GM23338 (cell line): ENCODE measurements around the gene KIR2DL4. TPM values are rescaled to one million over a fixed set of nuclear protein-coding genes. Genes with fewer than 3 reads are reported as not detected.

ENCODE experiments used
- ATAC-seq: fragments of 200-7000 bp; cut with Tn5 transposase; 3 replicates; pipeline ENCODE4 v1.9.1; 2020
- DNase-seq: peaks from one replicate; pipeline ENCODE4 v3.0.0-alpha.2; 2015; ENCODE audit warnings: low spot score
- H2AFZ ChIP-seq: fragments of 200-600 bp; sonication (generic); 2 replicates; pipeline ENCODE4 v1.8.0; 2016; ENCODE audit warnings: antibody characterized with exemption, mild to moderate bottlenecking, moderate library complexity
- H3F3A ChIP-seq: fragments of 200-600 bp; sonication (generic); replicated peaks from 2 replicates; pipeline ENCODE4 v1.8.0; 2017; ENCODE audit warnings: antibody characterized with exemption, mixed run types, low read depth
- H3K27ac ChIP-seq: fragments of 200-600 bp; sonication (generic); 2 replicates; pipeline ENCODE4 v1.6.1; 2016; ENCODE audit warnings: low read depth
- H3K27me3 ChIP-seq: fragments of 200-600 bp; sonication (generic); 2 replicates; pipeline ENCODE4 v1.8.0; 2016; ENCODE audit warnings: mild to moderate bottlenecking, mixed run types, moderate library complexity; ENCODE audit not compliant: insufficient read depth
- H3K36me3 ChIP-seq: fragments of 200-600 bp; sonication (generic); 2 replicates; pipeline ENCODE4 v1.8.0; 2016; ENCODE audit warnings: mild to moderate bottlenecking; ENCODE audit not compliant: insufficient read depth
- H3K4me1 ChIP-seq: fragments of 200-600 bp; sonication (generic); 2 replicates; pipeline ENCODE4 v1.8.0; 2016; ENCODE audit warnings: mild to moderate bottlenecking, moderate library complexity; ENCODE audit not compliant: insufficient read depth
- H3K4me2 ChIP-seq: fragments of 200-600 bp; sonication (generic); 2 replicates; pipeline ENCODE4 v1.7.1; 2017; ENCODE audit warnings: mixed run types
- H3K4me3 ChIP-seq: fragments of 200-600 bp; sonication (generic); 2 replicates; pipeline ENCODE4 v1.6.1; 2016; ENCODE audit warnings: mixed run types
- H3K79me2 ChIP-seq: fragments of 200-600 bp; sonication (generic); replicated peaks from 2 replicates; pipeline ENCODE4 v1.8.0; 2017; ENCODE audit warnings: mild to moderate bottlenecking; ENCODE audit not compliant: insufficient read depth
- H3K9me2 ChIP-seq: fragments of 200-600 bp; sonication (generic); 2 replicates; pipeline ENCODE4 v1.8.0; 2017; ENCODE audit not compliant: insufficient read depth
- H4K20me1 ChIP-seq: fragments of 200-600 bp; sonication (generic); replicated peaks from 2 replicates; pipeline ENCODE4 v1.8.0; 2017; ENCODE audit warnings: mild to moderate bottlenecking; ENCODE audit not compliant: insufficient read depth
- H3K27ac Mint-ChIP-seq: 2 replicates; pipeline ENCODE4 v1.8.0; 2020; ENCODE audit warnings: inconsistent platforms, mild to moderate bottlenecking, moderate library complexity, mixed read lengths
- H3K27me3 Mint-ChIP-seq: 3 replicates; pipeline ENCODE4 v1.8.0; 2022; ENCODE audit warnings: low read depth, mild to moderate bottlenecking, moderate library complexity, mixed read lengths, inconsistent platforms; ENCODE audit not compliant: insufficient read depth, poor library complexity
- H3K36me3 Mint-ChIP-seq: 3 replicates; pipeline ENCODE4 v1.8.0; 2021; ENCODE audit warnings: low read depth, mild to moderate bottlenecking, inconsistent platforms, moderate library complexity, mixed read lengths
- H3K4me1 Mint-ChIP-seq: 3 replicates; pipeline ENCODE4 v1.8.0; 2020; ENCODE audit warnings: mild to moderate bottlenecking, inconsistent platforms, mixed read lengths
- H3K4me3 Mint-ChIP-seq: 3 replicates; pipeline ENCODE4 v1.8.0; 2021; ENCODE audit warnings: moderate library complexity, mild to moderate bottlenecking, inconsistent platforms, mixed read lengths
- H3K9me3 Mint-ChIP-seq: 3 replicates; pipeline ENCODE4 v1.8.0; 2020; ENCODE audit warnings: moderate library complexity, mild to moderate bottlenecking, inconsistent platforms, mixed read lengths
- CREB1 ChIP-seq: fragments of 250-450 bp; sonication (Bioruptor Pico); IDR thresholded peaks from 2 replicates; pipeline ENCODE4 v1.5.0; 2020; ENCODE audit warnings: low read depth, mild to moderate bottlenecking, moderate library complexity
- EZH2phosphoT487 ChIP-seq: fragments of 200-600 bp; sonication (generic); IDR thresholded peaks from one replicate; pipeline ENCODE4 v1.8.1; 2018; ENCODE audit warnings: antibody characterized with exemption; ENCODE audit not compliant: unreplicated experiment
- JUNB ChIP-seq: IDR thresholded peaks from one replicate; pipeline ENCODE4 v1.6.1; 2016; ENCODE audit warnings: antibody characterized with exemption; ENCODE audit not compliant: unreplicated experiment
- NANOG ChIP-seq: IDR thresholded peaks from 2 replicates; pipeline ENCODE4 v1.6.1; 2016; ENCODE audit warnings: antibody characterized with exemption, borderline replicate concordance
- POLR2AphosphoS5 ChIP-seq: IDR thresholded peaks from 2 replicates; pipeline ENCODE4 v1.6.1; 2016; ENCODE audit warnings: antibody characterized with exemption, low read depth
- STAT1 ChIP-seq: IDR thresholded peaks from one replicate; pipeline ENCODE4 v1.6.1; 2016; ENCODE audit warnings: antibody characterized with exemption; ENCODE audit not compliant: unreplicated experiment
- ZNF114 ChIP-seq: fragments of 250-450 bp; sonication (Bioruptor Pico); IDR thresholded peaks from 2 replicates; pipeline ENCODE4 v1.5.0; 2020; ENCODE audit warnings: mild to moderate bottlenecking, moderate library complexity
- ZNF331 ChIP-seq: fragments of 250-450 bp; sonication (Bioruptor Pico); IDR thresholded peaks from 2 replicates; pipeline ENCODE4 v1.5.0; 2020; ENCODE audit warnings: low read depth, mild to moderate bottlenecking, moderate library complexity
- polyA plus RNA-seq: library from polyadenylated mRNA; unstranded; fragments of >200 nt; fragmentation: Nextera tagmentation; extraction: Ambion mirVana; gene quantifications from 2 replicates; pipeline ENCODE4 v1.2.1, GENCODE V29; 2016
- total RNA-seq: library from RNA; depleted of rRNA; stranded (reverse); fragments of >200 nt; shearing (Covaris generic); gene quantifications from 2 replicates; pipeline ENCODE4 v1.2.3, GENCODE V29; 2014
- TF ChIP-seq, protein P1 (sequence below): fragments of 250-450 bp; sonication (Bioruptor Pico); IDR thresholded peaks from 2 replicates; pipeline ENCODE4 v1.5.0; 2020; ENCODE audit warnings: mild to moderate bottlenecking, moderate library complexity
- TF ChIP-seq, protein P2 (sequence below): IDR thresholded peaks from 2 replicates; pipeline ENCODE4 v1.6.1; 2016; ENCODE audit warnings: antibody characterized with exemption
- TF ChIP-seq, protein P3 (sequence below), 2 experiments: fragments of 200-600 bp in 1 of 2; sonication (generic) in 1 of 2; conservative IDR thresholded peaks; 2 replicates each; pipeline versions ENCODE4 v1.5.1 to v1.6.1; 2016 to 2017; ENCODE audit warnings: antibody characterized with exemption in 2 of 2, low read depth in 2 of 2, mild to moderate bottlenecking in 2 of 2, moderate library complexity in 1 of 2
- TF ChIP-seq, protein P4 (sequence below): IDR thresholded peaks from one replicate; pipeline ENCODE4 v1.6.1; 2018; ENCODE audit warnings: antibody characterized with exemption; ENCODE audit not compliant: unreplicated experiment

Gene KIR2DL4
- total and polyA plus RNA-seq, 2 experiments from 2014 or later = not detected

DNA sequence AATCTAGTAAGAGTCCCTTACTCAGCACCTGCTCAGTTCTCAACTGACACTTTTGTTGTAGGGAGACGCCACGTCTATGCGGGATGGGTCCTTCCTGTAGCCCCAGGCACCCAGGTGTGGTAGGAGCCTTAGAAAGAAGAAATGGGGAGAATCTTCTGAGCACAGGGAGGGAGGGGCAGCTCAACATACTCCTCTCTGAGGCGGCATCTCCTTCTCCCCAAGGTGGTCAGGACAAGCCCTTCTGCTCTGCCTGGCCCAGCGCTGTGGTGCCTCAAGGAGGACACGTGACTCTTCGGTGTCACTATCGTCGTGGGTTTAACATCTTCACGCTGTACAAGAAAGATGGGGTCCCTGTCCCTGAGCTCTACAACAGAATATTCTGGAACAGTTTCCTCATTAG lies 1.2 kb downstream of the KIR2DL4 start (continued):
- TF ChIP-seq, protein P1, sequence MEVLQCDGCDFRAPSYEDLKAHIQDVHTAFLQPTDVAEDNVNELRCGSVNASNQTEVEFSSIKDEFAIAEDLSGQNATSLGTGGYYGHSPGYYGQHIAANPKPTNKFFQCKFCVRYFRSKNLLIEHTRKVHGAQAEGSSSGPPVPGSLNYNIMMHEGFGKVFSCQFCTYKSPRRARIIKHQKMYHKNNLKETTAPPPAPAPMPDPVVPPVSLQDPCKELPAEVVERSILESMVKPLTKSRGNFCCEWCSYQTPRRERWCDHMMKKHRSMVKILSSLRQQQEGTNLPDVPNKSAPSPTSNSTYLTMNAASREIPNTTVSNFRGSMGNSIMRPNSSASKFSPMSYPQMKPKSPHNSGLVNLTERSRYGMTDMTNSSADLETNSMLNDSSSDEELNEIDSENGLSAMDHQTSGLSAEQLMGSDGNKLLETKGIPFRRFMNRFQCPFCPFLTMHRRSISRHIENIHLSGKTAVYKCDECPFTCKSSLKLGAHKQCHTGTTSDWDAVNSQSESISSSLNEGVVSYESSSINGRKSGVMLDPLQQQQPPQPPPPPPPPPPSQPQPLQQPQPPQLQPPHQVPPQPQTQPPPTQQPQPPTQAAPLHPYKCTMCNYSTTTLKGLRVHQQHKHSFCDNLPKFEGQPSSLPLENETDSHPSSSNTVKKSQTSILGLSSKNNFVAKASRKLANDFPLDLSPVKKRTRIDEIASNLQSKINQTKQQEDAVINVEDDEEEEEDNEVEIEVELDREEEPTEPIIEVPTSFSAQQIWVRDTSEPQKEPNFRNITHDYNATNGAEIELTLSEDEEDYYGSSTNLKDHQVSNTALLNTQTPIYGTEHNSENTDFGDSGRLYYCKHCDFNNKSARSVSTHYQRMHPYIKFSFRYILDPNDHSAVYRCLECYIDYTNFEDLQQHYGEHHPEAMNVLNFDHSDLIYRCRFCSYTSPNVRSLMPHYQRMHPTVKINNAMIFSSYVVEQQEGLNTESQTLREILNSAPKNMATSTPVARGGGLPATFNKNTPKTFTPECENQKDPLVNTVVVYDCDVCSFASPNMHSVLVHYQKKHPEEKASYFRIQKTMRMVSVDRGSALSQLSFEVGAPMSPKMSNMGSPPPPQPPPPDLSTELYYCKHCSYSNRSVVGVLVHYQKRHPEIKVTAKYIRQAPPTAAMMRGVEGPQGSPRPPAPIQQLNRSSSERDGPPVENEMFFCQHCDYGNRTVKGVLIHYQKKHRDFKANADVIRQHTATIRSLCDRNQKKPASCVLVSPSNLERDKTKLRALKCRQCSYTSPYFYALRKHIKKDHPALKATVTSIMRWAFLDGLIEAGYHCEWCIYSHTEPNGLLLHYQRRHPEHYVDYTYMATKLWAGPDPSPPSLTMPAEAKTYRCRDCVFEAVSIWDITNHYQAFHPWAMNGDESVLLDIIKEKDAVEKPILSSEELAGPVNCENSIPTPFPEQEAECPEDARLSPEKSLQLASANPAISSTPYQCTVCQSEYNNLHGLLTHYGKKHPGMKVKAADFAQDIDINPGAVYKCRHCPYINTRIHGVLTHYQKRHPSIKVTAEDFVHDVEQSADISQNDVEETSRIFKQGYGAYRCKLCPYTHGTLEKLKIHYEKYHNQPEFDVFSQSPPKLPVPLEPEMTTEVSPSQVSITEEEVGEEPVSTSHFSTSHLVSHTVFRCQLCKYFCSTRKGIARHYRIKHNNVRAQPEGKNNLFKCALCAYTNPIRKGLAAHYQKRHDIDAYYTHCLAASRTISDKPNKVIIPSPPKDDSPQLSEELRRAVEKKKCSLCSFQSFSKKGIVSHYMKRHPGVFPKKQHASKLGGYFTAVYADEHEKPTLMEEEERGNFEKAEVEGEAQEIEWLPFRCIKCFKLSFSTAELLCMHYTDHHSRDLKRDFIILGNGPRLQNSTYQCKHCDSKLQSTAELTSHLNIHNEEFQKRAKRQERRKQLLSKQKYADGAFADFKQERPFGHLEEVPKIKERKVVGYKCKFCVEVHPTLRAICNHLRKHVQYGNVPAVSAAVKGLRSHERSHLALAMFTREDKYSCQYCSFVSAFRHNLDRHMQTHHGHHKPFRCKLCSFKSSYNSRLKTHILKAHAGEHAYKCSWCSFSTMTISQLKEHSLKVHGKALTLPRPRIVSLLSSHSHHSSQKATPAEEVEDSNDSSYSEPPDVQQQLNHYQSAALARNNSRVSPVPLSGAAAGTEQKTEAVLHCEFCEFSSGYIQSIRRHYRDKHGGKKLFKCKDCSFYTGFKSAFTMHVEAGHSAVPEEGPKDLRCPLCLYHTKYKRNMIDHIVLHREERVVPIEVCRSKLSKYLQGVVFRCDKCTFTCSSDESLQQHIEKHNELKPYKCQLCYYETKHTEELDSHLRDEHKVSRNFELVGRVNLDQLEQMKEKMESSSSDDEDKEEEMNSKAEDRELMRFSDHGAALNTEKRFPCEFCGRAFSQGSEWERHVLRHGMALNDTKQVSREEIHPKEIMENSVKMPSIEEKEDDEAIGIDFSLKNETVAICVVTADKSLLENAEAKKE = no peak

DNA sequence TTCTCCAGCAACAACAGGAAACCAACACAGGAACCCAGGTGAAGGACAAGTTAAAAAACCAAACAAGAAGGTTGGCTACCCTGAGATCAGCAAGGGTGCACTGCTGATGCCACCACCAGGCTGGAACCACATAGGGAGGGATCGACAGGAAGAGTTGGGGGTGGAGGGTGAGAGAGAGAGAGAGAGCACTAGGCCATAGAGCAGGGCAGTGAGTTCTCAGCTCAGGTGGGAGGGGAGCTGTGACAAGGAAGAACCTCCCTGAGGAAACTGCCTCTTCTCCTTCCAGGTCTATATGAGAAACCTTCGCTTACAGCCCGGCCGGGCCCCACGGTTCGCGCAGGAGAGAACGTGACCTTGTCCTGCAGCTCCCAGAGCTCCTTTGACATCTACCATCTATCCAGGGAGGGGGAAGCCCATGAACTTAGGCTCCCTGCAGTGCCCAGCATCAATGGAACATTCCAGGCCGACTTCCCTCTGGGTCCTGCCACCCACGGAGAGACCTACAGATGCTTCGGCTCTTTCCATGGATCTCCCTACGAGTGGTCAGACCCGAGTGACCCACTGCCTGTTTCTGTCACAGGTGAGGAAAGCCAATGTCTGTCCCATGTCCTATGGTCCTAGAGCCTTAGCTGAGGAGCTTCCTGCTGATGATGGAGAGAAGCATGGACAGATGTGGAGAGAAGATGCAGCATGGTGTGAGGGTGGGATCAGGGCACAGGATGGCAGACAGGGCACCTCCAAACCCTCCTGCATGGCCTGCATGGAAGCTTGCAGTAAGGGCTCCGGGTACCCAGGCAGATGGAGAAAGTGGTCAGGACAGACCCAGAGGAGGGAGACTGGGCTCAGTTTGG lies 2.5 kb downstream of the KIR2DL4 start:
- no peak for DNase-seq
- Mint-ChIP-seq H3K4me3 (no peak overlapping the region), H3K36me3 (peaks cover 60% of the 10 kb centered on the region)
- TF ChIP-seq CREB1 (CRISPR knock-in tag) (no peak), EZH2phosphoT487 (no peak), JUNB (no peak), POLR2AphosphoS5 (no peak), NANOG (no peak), ZNF114 (CRISPR knock-in tag) (no peak), STAT1 (no peak), ZNF331 (CRISPR knock-in tag) (no peak)
- TF ChIP-seq, protein P2, sequence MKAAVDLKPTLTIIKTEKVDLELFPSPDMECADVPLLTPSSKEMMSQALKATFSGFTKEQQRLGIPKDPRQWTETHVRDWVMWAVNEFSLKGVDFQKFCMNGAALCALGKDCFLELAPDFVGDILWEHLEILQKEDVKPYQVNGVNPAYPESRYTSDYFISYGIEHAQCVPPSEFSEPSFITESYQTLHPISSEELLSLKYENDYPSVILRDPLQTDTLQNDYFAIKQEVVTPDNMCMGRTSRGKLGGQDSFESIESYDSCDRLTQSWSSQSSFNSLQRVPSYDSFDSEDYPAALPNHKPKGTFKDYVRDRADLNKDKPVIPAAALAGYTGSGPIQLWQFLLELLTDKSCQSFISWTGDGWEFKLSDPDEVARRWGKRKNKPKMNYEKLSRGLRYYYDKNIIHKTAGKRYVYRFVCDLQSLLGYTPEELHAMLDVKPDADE = no peak
- TF ChIP-seq, protein P3, sequence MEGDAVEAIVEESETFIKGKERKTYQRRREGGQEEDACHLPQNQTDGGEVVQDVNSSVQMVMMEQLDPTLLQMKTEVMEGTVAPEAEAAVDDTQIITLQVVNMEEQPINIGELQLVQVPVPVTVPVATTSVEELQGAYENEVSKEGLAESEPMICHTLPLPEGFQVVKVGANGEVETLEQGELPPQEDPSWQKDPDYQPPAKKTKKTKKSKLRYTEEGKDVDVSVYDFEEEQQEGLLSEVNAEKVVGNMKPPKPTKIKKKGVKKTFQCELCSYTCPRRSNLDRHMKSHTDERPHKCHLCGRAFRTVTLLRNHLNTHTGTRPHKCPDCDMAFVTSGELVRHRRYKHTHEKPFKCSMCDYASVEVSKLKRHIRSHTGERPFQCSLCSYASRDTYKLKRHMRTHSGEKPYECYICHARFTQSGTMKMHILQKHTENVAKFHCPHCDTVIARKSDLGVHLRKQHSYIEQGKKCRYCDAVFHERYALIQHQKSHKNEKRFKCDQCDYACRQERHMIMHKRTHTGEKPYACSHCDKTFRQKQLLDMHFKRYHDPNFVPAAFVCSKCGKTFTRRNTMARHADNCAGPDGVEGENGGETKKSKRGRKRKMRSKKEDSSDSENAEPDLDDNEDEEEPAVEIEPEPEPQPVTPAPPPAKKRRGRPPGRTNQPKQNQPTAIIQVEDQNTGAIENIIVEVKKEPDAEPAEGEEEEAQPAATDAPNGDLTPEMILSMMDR (conservative IDR thresholded peaks at IDR 0.05; ENCODE audit: low read depth in 2 of 2) = no peak
- TF ChIP-seq, protein P4, sequence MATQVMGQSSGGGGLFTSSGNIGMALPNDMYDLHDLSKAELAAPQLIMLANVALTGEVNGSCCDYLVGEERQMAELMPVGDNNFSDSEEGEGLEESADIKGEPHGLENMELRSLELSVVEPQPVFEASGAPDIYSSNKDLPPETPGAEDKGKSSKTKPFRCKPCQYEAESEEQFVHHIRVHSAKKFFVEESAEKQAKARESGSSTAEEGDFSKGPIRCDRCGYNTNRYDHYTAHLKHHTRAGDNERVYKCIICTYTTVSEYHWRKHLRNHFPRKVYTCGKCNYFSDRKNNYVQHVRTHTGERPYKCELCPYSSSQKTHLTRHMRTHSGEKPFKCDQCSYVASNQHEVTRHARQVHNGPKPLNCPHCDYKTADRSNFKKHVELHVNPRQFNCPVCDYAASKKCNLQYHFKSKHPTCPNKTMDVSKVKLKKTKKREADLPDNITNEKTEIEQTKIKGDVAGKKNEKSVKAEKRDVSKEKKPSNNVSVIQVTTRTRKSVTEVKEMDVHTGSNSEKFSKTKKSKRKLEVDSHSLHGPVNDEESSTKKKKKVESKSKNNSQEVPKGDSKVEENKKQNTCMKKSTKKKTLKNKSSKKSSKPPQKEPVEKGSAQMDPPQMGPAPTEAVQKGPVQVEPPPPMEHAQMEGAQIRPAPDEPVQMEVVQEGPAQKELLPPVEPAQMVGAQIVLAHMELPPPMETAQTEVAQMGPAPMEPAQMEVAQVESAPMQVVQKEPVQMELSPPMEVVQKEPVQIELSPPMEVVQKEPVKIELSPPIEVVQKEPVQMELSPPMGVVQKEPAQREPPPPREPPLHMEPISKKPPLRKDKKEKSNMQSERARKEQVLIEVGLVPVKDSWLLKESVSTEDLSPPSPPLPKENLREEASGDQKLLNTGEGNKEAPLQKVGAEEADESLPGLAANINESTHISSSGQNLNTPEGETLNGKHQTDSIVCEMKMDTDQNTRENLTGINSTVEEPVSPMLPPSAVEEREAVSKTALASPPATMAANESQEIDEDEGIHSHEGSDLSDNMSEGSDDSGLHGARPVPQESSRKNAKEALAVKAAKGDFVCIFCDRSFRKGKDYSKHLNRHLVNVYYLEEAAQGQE = no peak

More for the DNA sequence above, 2.5 kb downstream of the KIR2DL4 start:
- Mint-ChIP-seq H3K4me1 (no peaks in the 10 kb centered on the region), H3K9me3 (peaks cover 94% of the 10 kb centered on the region), H3K27ac (no peak overlapping the region), H3K27me3 (peaks cover 6% of the 10 kb centered on the region)
- Histone ChIP-seq H3K27ac (no peak overlapping the region), H3K4me3 (no peak overlapping the region), H3K27me3 (no peaks in the 10 kb centered on the region), H3F3A (no peaks in the 10 kb centered on the region), H3K79me2 (no peaks in the 10 kb centered on the region), H3K36me3 (no peaks in the 10 kb centered on the region), H3K4me1 (no peaks in the 10 kb centered on the region), H2AFZ (no peak overlapping the region), H3K4me2 (no peak overlapping the region), H4K20me1 (no peaks in the 10 kb centered on the region), H3K9me2 (no peaks in the 10 kb centered on the region)
- no peak for ATAC-seq
